NCI-H1092 treated with DMSO at 0.1 percent for 48 hours (cell line): ENCODE results near the gene MUC5AC.

Experiments used
- DNase-seq: peaks from one replicate; lab custom pipeline; 2025; lab: John Stamatoyannopoulos, UW

MUC5AC gene

DNA sequence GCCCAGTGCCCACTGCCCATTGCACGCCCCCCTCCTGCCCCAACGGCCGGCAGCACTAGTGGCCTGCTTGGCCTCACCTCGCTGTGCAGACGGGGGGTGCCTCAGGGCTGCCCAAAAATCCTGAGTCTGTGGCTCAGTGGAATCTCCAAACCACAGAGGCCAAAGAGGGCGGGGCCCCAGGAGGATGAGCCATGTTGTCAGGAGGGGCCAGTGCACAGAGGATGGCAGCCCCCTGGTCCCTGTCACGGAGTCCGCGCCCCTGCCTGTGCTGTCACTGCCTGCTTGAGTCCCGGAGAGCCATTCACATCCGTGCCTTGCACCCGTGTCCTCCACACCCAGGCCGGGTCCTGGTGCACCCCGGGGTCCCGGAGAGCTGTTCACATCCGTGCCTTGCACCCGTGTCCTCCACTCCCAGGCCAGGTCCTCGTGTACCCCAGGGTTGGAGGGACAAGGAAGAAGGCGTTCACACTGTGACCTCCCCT lies 36.4 kb upstream of the MUC5AC start:
- DNase-seq = no peak

GRCh38 chr11:1121813-1122663 lies 35.7 kb upstream of the MUC5AC start:
- DNase-seq = no peak

DNA sequence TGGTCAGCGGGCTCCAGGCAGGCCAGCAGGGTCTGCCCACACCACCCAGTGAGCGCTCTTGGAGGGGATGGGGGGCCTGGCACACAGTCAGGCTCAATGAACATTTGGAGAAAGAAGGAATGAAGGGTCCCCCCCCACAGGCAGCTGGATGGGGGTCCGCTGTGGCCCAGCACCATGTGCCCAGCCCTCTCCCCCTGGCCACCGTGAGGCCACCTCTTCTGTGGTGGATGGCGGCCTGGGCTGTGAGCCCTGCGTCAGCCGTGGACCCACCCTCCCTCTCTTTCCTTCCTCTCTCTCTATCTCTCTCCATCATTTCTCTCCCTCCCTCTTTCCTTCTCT lies 35.1 kb upstream of the MUC5AC start:
- no peak for DNase-seq

DNA sequence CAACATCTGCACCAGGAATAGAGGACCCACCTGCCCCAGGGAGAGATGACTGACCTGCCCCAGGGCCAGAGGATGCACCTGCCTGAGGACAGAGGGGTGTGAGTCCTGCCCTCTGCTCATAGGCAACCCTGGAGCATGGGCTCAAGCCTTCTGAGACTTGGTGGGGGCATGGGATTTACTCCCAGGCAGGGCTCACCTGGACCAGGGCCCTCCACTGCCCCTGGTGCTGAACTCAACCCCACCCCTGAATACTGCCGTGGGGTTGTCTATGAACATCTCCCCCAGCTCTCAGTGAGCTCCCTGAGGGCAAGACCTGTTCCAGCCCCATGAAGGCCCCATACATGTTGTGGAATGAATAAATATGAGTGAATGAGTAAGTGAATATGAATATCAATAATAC lies 33.8 kb upstream of the MUC5AC start:
- no peak for DNase-seq

DNA sequence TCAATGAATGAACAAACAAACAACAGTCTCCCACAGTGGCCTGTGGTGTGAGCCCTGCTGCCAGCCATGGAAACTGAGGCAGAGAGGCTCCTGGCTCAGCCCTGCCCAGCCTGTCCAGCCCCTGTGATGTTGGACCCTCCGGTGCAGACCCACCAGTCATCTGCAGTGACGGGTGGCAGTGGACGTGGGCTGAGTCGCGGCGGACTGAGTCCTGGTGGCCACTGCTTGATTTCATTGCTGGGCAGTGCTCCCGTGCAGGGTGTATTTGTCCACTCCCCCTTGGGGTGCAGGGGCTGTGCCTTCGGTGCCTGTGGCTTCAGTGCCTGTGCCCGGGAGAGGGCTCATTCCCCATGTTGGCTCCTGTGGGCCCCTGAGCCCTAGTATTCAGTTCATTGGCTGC lies 31.9 kb upstream of the MUC5AC start:
- DNase-seq = no peak

GRCh38 chr11:1126491-1126926 lies 31.2 kb upstream of the MUC5AC start:
- DNase-seq = no peak

GRCh38 chr11:1126935-1127663 lies 30.7 kb upstream of the MUC5AC start:
- DNase-seq = no peak

- no peak for DNase-seq
These were observed 30.0 kb upstream of the MUC5AC start for GRCh38 chr11:1127664-1128162.

DNA sequence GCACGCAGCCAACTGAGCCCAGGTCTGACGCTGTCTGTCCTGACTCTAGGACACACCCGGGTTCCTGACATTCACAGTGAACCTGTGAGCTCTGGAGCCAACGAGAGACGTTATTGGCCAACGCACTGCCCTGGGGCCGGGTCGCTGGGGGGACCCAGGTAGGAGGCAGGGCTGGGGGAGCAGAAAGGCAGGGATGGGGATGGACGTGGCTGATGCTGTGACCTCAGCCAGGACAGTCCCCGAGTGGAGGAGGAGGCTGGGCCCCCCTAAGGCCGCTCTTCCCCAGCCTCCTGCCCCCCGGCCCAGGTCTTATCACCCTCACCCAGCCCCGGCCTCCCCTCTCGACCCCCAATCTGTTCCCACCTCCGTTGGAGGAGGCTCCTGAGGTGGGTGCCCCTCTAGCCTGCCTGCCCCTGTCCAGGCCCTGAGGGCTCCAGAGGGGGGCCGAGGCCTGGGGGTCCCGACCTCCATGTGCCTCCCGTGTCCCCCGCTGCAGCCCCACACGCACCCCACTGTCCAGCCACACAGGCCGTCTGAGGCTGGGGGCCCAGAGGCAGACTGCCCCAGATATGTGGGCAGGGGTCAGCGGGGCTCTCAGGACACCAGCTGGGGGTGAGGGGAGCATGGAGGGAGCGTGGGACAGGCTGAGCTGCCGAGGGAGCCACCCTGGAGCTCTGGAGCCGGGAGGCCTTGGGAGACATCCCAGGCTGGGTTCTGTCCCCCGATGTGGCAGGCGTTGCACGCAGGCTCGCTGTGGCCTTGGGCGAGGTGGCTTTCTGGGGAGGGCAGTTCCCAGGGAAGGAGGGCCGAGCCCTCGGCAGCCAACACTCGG lies 29.2 kb upstream of the MUC5AC start:
- DNase-seq = no peak

DNA sequence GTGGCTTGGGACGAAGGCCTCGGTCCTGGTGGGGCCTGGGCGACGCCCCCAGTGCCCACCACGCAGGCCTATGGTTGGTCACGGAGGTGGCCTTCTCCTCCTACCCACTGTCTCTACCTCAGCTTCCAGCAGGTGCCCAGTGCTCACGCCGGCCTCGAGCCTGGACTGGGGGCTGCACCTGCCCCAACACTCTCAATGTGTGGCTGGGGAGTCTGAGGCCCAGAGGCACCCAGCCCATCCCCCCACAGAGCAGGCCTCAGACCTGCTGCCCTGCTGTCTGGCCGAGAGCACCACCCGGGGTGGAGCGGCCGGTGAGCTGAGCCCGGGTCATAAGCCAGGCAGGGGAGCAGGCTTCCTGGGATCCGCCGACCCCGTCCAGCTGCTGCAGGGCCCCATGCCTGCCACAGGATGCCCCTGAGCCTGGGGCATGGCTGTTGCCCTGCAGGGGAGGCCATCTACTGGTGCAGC lies 28.6 kb upstream of the MUC5AC start:
- no peak for DNase-seq

- DNase-seq = no peak
These were observed 28.1 kb upstream of the MUC5AC start for GRCh38 chr11:1129611-1130160.

DNA sequence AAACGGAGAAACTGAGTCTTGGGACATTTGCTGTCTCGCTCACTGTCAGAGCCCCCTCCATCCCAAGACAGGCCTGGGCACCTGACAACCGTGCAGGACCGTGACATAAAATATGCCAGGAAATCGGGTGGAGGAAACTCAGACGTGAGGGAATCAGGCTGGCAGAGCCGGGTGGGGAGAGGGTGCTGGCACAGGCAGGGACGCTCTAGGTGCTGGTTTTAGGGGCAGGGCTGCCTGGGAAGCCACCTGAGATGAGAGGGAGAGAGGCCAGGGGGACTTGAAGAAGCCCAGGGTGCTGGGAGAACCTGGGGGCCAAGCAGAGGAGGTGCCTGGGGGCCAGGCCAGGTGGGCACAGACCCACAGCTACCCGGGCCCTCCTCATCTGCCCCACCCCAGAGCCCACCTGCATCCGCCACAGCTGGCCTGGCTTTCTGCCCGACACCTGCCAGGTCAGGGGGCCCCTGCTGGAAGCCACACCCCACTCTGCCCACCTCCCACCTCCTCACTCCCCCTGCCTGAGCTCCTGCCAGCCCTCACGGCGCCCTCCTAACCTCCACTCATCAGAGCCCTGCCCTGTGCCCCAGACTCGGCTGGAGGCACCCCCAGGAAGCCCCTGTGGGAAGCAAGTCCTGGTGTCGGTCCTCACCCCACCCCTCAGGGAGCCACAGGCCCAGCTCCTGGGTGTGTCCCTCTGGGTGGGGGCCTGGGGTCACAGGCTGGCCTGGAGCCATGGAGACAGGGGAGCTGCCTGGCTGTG lies 27.3 kb upstream of the MUC5AC start:
- DNase-seq = peak; percentile 43

DNA sequence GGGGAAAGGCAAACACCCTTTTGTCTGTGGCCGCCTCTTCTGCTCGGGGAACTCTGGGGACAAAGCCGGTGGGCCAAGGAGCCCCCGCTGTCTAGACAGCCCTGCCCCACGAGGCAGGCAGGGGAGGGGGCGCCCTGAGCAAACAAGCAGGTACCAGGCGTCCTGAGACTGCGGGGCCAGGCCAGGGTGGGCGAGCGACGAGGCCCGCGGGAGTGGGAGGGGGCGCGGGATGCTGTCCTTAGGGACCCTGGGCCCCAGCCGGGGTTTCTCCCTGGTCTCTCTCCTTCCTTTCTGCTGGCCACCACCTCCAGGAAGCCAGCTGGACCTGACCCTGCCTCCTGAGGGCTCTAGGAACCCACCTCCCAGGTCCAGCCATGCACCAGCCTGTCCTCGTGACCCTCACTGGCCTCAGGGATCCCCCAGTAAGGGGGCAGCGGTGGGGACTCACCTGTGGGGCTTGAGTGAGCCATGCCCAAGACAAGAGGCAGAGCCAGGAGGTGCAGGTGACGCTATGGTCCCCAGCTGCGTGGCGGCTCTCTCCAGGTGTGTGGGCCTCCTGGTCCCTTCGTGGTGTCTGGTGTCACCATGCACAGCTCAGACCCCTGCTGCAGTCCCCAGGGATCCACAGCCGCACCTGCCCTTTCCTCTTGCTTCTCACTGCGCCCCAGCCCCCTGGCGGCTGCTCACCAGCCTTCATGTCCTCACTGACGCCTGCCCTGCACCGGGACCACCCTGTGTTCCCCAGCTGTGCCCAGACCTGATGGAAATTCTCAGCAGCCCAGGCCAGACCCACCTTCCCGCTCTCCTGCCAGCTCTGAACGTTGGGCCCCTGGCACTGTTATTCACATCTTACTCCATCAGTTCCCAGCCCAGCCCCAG lies 26.5 kb upstream of the MUC5AC start:
- peak; percentile 59 for DNase-seq

DNA sequence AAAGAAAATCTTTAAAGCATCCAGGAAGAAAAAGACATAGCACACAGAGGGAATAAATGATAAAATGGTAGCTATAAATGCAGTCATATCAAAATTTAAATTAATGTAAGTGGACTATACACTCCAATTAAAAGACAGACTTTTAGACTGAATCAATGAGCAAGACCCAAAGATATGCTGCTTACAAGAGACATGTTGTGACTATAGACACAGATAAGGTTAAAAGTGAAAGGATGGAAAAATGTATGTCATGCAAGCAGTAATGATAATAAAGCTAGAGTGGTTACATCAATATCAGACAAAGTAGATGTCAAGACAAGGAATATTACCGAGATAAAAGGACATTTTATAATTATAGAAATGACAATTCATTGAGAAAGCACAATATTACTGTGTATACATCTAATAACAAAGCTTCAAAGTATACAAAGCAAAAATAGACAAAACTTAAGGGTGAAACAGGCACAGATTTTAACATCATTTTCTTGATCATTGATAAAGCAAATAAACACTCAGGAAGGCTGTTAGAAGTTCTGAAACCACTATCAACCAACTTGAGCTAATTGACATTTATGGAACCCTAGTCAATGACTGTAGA lies 22.8 kb upstream of the MUC5AC start:
- DNase-seq = no peak

GRCh38 chr11:1138097-1138496 lies 19.7 kb upstream of the MUC5AC start:
- no peak for DNase-seq

GRCh38 chr11:1139441-1140083 lies 18.2 kb upstream of the MUC5AC start:
- DNase-seq = no peak

GRCh38 chr11:1140642-1141490 lies 16.9 kb upstream of the MUC5AC start:
- no peak for DNase-seq

GRCh38 chr11:1146365-1146764 lies 11.4 kb upstream of the MUC5AC start:
- DNase-seq = no peak
